NCI-H1092 (cell line): ENCODE results near the gene TWF2.
A peak's percentile ranks its signal among the peaks of the same experiment; 100 is the strongest.

Experiments
- DNase-seq: peaks from one replicate; lab custom pipeline; 2025; lab: John Stamatoyannopoulos, UW

The TWF2 gene

DNA sequence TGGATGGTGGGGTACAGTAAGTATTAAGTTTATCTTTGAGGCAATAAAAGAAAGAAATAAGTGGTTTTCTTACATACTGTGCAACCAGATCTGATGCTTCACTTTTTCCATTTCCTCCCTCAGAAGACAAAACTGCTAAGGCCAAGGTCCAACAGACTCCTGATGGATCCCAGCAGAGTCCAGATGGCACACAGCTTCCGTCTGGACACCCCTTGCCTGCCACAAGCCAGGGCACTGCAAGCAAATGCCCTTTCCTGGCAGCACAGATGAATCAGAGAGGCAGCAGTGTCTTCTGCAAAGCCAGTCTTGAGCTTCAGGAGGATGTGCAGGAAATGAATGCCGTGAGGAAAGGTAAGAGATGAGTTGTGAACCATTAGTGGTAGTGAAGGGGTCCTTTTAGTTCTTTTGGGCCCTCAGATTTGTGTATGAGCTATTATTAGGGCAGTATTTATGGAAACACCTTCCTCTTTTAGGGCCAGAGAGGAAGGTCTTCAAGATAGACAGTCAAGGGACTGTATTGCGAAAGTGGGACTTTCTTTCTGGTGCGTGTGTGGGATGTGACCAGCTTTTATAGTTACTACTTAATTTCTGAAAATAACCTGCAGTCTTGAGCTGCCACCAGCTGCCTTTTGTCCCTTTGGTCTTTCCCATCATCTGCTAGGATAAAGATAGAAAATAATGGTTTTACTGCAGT is 36.4 kb downstream of the TWF2 start:
- DNase-seq, result no peak

DNA sequence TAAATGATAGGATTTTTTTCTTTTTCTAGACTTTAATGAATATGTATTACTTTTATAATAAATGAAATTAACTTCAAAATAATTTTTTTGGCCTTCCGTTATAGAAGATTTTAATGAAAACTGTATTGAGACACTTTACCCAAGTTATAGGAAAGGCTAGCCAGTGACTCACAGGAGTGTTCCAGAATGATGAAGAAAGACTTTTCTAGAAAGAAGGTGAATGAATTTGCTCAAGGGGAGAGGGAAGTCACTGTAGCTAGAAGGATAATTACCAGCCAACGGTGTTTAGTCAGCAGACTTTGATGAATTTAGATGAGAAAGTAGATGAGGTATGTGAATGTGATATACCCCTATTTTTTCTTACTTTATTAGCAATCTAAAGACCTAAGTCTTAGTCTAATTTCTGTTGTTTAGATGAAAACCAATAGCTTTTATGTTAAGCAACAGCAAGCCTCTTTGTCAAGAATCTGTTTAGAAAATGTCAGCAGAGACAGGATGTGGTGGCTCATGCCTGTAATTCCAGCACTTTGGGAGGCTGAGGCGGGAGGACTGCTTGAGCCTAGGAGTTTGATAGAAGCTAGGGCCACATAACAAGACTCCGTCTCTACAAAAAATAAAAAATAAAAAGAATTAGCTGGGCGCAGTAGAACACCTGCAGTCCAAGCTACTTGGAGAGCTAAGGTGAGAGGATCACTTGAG is 37.8 kb downstream of the TWF2 start:
- no peak for DNase-seq

DNA sequence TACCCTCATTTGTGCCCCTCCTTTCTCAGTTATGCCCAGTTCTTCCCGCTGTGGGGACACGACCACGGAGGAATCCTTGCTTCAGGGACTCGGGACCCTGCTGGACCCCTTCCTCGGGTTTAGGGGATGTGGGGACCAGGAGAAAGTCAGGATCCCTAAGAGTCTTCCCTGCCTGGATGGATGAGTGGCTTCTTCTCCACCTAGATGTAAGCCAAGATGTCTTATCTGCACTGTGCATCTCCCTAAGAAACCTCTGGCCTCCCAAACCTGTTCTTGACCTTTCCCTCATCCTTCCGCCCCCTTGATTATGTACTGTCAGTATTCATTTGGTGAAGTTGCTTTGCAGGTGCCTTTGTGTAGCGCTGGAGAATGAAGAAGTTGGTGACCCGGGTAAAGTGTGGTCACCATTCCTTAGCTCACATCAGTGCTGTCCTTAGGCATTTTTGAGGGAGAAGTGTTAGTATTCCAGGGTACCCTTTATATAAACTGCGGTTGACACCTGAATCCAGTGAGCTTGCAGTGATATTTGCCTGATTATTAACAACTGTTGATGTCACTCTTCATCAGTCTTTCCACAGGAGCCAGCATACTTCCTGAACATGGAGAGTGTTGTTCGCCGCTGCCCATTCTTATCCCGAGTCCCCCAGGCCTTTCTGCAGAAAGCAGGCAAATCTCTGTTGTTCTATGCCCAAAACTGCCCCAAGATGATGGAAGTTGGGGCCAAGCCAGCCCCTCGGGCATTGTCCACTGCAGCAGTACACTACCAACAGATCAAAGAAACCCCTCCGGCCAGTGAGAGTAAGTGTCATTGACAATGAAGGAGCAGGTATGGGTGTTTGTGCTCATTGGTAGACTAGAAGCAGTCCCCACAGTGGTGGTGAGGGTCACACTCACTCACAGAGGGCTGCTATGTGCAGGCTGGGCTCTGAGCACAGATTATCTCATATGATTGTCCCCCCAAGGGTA is 40.0 kb downstream of the TWF2 start:
- DNase-seq, result no peak

DNA sequence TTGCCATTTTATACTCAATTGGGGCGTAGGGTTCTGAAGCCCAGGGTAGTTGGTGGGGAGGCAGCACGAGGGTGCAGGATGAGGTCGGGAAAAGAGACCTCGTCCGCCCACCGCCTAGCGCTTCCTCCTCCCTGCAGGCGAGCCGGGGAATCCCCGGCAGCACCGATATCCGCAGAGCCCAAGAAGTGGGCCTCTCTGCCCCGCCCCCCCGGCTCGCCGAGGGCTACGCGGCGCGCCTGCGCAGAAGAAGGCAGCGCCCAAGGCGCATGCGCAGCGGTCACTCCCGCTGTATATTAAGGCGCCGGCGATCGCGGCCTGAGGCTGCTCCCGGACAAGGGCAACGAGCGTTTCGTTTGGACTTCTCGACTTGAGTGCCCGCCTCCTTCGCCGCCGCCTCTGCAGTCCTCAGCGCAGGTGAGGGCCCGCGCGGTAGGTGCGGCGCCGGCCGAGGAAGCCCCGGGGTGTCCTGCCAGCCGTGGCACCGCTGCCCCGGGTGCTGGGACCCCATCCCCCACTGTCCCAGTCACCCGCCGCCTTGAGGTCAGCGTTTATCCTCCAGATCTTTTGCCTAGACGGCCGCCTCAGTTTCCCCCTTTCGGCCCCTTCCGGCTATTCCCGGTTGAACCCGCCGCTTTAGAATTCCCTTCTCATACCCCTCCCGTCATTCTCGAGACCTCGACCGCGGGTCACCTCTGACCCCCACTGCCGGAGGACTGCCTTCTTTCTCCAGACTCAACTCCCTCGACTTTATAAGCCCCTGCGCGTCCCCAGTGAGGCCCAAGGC is 40.9 kb downstream of the TWF2 start, which contains the start of gene ALAS1:
ALAS1 (plus strand) TSS at position 319 of the 784 bp plus-strand sequence. CDS start 1,082 bp downstream, outside the sequence.
- peak; percentile 75 for DNase-seq

DNA sequence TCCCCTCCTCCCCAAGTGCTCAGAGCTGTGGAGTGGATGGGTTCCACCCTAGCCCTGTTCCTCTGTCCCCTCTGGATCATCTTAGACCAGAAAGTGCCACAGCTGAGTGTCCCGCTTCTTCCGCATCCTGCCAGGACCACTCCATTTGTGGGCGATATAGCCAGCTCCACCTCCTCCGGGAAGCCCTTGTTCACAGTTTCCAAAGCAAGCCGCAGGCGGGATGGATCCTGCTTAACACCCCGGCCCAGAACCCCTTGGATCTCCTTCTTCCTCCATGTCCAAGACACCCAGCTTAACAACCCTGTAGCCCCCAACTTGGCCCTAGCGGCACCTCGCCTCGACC is 41.5 kb downstream of the TWF2 start:
- DNase-seq, result no peak

DNA sequence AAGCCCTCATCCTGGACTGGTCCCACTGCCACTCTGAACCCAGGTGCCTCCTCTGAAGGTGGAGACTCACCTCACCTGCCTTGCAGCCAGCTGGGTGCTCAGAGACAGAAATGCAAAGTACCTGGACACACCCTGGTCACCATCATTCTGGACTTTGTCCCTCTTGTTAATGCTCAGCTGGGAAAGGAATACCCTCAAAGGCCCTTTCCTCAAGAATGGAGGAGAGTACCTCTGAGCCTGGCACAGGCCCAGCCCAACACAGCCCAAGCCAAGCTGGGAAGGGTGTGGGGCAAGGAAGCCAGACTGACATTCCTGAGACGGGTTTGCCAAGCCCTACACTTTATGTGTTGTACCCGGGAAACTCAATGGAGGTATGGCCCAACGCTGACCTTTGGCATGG is 42.0 kb downstream of the TWF2 start:
- DNase-seq, result no peak

DNA sequence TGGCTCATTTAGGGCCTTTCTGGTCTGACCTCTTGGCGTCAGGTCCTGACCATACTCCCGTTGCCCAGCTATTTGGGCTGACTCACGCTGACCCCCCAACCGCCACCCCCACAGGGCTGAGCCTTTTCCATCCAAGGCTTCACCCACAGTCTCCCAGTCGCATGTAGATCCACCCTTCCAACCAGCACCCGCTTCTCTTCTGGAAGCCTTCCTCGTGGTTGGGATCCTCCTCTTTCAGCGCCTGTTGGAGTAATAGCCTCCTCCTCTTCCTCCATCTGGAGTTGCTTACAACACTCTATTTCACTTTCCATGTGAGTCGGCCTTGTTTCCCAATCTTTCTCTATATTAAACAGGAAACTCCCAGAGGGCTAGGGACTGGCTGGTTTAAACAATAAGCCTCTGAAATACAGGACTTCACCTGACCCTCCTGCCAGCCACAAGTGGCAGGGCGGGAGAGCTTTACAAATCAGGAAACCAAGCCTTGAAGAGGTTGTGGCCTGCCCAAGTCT is 43.1 kb downstream of the TWF2 start:
- DNase-seq, result no peak

DNA sequence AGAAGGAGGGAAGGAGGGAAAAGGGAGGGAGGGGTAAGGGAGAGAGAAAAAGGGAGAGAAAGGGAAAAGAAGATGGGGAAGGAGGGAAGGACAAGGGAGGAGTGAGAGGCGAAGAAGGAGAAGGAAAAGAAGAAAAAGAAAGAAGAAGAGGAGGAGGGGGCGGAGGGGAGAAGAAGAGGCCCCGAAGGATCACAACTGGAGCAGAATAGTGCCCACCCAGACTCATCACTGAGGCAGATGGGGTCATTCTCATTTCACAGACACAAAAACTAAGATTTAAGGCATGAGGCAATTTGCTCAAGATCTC is 43.7 kb downstream of the TWF2 start:
- DNase-seq, result no peak

DNA sequence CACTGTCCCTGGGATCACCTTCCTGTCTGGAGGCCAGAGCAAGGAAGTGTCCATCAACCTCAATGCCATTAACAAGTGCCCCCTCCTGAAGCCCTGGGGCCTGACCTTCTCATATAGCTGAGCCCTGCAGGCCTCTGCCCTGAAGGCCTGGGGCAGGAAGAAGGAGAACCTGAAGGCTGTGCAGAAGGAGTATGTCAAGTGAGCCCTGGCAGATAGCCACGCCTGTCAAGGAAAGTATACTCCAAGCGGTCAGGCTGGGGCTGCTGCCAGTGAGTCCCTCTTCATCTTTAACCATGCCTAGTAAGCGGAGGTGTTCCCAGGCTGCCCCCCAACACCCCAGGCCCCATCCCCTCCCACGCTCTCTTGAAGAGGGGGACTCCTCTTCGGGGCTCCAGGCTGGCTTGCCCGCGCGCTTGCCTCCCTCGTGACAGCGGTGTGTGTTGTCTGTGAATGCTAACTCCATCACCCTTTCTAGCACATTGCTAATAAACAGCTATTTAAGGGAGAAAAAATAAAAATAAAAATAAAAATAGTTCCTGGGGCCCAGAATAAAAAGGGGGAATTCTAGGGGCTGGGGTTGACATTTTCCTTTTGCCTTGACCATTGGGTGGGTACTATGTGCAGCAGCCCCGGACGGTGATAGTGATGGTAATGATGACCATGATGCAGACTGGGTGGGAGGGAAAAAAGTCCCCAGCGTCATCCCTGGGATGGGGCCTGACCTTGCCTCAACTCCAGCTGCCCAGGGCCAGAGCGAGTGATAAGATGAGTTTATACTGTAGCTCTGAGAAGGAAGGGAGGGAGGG is 44.3 kb downstream of the TWF2 start:
- DNase-seq, result no peak

DNA sequence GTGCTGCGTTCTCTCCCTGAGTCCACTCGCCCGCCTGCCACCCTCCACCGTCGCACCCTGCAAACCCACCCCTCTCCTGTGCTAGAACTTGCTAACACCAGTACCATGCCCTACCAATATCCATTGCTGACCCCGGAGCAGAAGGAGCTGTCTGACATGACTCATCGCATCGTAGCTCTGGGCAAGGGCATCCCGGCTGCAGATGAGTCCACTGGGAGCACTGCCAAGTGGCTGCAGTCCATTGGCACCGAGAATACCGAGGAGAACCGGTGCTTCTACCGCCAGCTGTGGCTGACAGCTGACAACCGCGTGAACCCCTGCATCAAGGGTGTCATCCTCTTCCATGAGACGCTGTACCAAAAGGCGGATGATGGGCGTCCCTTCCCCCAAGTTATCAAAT is 45.9 kb downstream of the TWF2 start:
- DNase-seq, result no peak

DNA sequence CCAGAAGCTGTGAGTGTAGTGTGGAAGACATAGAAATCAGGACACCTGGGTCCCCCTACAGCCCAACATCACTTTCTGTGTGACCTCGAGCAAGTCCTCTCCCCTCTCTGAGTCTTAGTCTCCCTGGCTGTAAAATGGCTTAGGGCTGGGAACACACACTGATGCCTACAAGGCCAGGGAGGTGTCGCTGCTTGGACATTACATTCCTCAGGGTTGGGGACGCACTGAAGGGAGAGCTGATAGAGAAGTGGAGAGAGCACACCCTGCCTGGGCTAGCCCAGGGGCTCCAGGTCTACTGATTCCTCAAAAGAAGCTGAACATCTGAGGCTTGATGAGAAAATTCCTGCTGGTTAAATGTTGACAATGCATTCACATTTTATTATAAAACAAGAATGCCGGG is 47.3 kb downstream of the TWF2 start:
- DNase-seq, result no peak

DNA sequence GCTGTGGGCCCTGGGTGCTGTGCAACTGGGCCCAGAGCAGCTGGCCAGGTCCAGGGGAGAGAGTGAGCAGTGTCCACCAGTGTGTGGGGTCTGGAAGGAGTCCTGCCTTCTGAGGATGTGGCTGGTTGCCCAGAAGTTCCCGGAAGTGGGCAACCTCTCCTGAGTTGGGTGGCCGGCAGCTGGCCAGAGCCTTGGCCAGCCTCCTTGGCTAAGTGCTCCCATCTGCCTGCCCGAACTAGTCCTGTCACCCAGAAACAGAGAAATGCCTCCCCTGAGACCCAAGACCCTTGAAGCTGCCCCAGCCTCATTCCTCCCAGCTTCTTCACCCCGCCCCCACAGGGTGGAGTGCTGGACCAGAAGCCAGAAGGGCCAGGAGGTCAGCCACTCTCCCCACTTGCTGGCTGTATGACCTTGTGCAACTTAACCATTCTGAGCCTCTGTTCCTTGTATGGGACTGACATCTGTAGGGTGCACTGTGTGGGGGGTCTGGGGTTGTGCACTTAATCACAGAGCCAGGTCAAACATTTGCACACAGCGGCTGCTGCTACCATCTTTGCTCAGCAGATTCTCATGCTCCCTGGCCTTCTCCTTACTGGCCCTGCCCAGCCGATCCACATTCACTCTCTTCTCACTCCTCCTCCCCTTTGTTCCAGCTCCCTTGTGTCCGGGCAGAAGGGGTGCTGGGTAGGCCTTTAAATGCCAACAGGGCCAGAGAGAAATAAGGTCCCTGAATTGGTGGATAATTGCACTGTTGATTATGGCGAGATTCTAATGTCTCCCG is 48.5 kb downstream of the TWF2 start:
- no peak for DNase-seq

DNA sequence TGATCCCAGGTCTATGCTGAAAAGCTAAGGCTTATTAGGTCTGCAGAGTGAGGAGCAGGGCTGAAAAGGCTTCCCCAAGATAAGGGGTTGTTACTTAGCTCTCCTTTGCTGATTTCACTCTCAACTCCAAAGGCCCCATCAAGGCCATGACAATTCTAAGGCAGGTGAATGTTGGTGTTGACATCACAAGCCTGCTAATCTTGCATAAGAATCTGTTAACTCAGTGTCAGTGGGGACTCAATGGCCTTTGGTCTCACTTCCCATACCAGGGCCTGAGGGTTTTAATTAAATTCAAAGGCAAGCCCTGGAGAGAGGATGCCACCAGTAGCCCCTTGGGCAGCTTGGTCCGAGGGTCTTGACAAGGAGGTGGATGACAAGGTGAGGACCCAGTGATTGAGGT is 50.4 kb downstream of the TWF2 start:
- no peak for DNase-seq

DNA sequence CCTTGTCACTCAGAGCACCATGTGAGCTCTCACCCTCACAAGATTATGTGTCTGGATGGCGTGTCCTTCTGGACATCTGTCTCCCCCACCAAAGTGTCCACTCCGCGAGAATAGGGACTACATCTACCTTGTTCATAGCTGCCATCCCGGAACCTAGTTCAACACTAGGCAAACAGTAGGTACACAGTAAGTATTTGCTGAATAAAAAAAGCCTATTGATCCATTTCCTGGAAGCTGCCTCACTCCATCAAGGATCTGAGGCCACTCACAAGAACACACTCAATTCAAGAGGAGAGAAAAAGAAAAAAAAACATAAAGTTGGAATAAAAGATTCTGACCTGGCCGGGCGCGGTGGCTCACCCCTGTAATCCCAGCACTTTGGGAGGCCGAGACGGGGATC is 52.2 kb downstream of the TWF2 start:
- no peak for DNase-seq

DNA sequence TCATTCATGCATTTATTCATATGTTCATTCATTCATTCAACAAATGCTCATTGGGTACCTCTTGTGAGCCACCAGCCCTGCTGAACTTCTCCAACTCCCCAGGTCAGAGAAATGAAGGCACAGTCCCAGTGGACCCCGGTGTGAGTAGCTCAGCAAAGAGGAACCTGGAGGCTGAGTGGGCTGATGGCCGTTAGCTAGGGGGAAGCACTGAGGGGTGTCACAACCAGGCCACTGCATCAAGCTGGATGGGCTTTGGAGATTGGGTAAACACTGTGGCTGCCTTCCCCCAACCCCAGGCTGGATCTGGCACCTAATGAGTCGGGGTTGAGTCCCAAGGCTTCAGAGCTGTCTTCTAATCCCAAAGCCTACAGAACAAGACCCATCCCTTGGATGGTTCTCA is 53.1 kb downstream of the TWF2 start:
- DNase-seq, result no peak

DNA sequence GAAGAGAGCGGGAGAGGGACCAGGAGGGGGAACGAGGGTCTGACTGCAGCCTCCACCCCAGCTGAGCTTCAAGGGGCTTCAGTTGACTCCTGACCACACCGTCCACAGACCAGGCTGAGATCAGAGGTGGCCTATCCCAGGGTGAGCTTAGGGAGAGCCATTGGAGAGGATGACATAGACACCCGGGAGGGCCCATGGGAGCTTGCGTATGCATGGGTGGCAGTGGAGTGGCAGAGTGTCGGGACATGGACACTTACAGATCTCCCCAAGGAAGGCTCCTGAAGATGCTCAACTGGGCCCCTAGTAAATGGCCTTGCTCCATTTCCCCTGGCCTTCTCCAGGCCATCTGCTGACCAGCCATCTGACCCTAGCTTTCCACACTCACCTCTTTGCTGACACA is 53.6 kb downstream of the TWF2 start:
- no peak for DNase-seq

DNA sequence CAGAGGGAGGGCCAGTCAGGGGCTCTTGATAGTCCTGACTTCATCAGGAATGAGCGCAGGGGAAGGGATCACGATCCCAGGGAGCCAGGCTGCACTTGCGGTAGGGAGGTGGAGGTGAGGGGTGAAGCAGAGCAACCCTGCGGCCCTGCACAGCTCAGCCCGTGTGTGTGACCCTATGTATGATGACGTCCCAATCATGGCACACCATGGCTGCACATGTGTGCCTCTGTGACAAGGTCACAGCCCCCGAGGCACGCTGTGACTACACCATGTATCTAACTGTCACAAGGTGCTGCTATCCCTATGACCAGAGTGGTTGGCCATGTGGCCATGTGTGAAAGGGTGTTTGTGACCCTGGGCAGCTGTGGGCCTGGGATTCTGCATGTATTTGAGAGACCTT is 54.3 kb downstream of the TWF2 start:
- no peak for DNase-seq

DNA sequence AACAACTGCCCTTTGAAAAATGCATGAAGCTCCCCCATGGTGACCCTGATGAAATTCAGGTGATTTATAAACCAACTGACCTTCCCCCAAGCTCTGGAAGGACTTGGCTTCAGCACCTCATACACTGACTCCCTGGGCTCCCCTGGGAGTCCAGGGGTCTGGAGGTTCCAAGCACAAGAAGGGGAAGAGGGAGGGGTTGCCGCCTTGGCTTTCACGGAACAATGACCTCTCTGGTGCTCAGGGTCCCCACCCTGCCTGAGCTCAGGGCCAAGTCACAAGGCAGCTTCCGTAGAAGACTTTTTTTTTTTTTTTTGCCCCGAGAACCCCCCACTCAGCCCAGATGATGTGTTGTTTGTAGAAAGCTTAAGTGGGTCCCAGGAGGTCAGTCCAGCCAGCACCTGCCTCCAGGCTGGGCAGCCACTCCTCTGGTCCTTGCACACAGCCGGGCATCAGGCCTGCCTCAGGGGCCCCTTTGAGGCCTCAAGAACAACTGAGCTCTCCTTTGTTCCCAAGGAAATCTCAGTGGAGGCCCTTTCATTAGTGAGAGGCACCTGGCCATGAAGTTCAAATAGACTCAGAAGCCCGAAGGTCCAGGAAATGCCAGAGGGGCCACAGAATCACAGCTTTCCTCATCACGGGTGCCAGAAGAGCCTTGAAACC is 55.0 kb downstream of the TWF2 start:
- no peak for DNase-seq

DNA sequence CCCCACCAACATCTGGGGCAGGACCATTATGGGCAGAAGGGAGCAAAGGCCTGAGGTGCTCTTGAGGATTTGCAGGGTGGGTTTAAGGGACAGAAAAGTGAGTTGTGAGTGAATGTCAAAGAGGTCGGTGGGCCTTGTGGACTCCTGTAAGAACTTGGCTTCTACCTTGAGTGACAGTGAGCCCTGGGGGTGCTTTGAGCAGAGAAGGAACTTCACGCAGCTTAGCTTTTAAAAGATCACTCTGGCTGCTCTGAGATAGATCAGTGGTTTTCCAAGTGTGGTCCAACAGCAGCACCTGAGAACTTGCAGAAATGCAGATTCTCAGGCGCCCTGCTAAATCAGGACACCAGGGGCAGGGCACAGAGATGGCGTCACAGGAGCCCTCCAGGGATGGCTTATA is 56.3 kb downstream of the TWF2 start:
- no peak for DNase-seq

DNA sequence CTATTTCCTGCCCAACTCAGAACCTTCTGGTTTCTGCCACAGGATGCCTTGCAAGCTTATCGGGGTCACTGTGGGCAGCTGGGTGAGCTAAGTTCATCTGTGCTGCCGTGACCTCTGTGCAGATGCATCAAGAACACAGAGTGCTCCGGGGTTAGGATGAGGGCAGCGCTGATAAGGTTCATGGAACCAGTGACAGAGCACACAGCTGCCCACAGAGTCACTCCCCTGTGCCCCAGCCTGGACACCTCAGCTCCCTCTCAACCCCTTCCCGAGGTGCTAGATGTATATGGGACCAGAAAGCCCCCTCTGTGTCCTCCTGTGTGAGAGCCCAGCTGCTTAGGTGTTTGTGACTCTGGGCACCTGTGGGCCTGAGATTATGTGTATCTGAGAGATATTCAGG is 56.8 kb downstream of the TWF2 start:
- DNase-seq, result no peak
